Calu3 (cell line): Measurements from ENCODE around the gene C8G. TPM values are rescaled to one million over a fixed set of nuclear protein-coding genes. Genes with fewer than 3 reads are reported as not detected.

ENCODE experiments used
- BruUV-seq: library from RNA; stranded (reverse); fragments of 400-500 nt; replicated peaks from 2 replicates; lab custom pipeline; 2021; lab: Mats Ljungman, UMichigan
- CTCF ChIA-PET: fragments of 300-600 bp; sonication (Branson Sonifier 250); formaldehyde crosslinking; loops from one replicate; lab custom pipeline; 2022; ENCODE audit warnings: antibody characterized with exemption; lab: Charles Lee
- DNase-seq: peaks from one replicate; pipeline ENCODE4 v3.0.0; 2022
- H3K27ac Mint-ChIP-seq: one replicate; pipeline ENCODE4 v1.8.0; 2022; ENCODE audit warnings: mixed read lengths; ENCODE audit not compliant: unreplicated experiment
- H3K27me3 Mint-ChIP-seq: one replicate; pipeline ENCODE4 v1.8.0; 2022; ENCODE audit warnings: mixed read lengths; ENCODE audit not compliant: unreplicated experiment
- H3K36me3 Mint-ChIP-seq: one replicate; pipeline ENCODE4 v1.8.0; 2022; ENCODE audit warnings: mild to moderate bottlenecking, moderate library complexity, mixed read lengths; ENCODE audit not compliant: insufficient read depth, unreplicated experiment
- H3K4me1 Mint-ChIP-seq: one replicate; pipeline ENCODE4 v1.8.0; 2022; ENCODE audit warnings: mild to moderate bottlenecking, low read depth, mixed read lengths; ENCODE audit not compliant: unreplicated experiment
- H3K4me3 Mint-ChIP-seq: one replicate; pipeline ENCODE4 v1.8.0; 2022; ENCODE audit warnings: mild to moderate bottlenecking, low read depth, moderate library complexity, mixed read lengths; ENCODE audit not compliant: unreplicated experiment
- H3K9me3 Mint-ChIP-seq: one replicate; pipeline ENCODE4 v1.8.0; 2022; ENCODE audit warnings: low read depth, mixed read lengths; ENCODE audit not compliant: unreplicated experiment
- intact Hi-C: fragments of 100-400 bp; cut with micrococcal nuclease; formaldehyde crosslinking; loops from one replicate; pipeline ENCODE4 v1.10.0; 2022; ENCODE audit not compliant: unreplicated experiment
- total RNA-seq: library from RNA; stranded (reverse); gene quantifications from 2 replicates; pipeline ENCODE4 v1.2.3, GENCODE V29; 2022
- TF ChIP-seq, protein P1 (sequence below): fragments of 200-600 bp; IDR thresholded peaks from one replicate; pipeline ENCODE4 v1.8.0; 2022; ENCODE audit warnings: antibody characterized with exemption; ENCODE audit not compliant: unreplicated experiment

C8G gene
- total RNA-seq, 1 experiment from 2014 or later, result 3.9 TPM

DNA sequence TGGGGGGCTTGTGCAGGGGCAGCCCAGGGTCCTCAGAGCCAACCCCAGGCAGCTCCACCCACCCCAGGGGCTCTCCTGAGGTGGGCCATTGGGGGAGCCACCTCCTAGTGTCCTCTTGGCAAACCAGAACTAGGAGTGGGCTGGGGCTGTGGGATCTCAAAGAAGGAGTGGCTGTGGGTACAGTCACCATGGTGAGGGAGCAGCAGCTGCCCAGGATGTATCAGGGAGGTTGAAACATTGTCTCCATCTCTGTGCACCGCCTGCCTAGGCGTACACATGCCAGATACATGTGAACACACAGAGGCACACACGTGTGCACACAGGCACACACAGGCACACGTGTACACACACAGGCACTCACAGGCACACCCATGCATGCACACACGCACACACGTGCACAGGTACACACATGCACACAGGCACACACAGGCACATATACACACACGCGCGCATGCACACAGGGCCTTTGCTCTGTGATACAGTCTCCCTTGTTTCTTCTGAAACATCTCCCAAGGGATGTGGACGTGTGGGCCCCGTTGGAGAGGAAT, 17.7 kb downstream of the C8G start:
- intact Hi-C loops, result no loop called here
- CTCF ChIA-PET, result no interaction called here
- no peak overlapping the region for H3K27ac Mint-ChIP-seq

DNA sequence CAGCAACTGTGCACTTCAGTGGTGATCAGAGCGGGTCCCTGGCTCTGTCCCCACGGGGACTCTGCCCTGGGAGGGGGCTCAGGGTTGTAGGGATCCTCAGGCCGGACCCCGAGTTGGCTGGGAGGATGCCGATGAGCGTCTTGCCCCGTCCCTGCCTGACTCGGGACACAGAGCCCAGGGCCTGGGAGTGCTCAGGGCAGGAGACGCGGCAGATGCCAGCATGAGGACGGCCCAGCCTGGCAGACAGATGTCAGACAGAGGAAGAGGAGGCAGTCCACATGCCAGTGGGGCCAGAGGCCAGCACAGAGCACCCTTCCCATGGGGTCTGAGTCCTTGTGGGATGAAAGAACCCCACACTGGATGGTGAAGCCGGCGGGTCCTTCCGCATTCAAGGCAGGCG, 18.3 kb downstream of the C8G start:
- Mint-ChIP-seq H3K4me3 (no peak overlapping the region), H3K9me3 (no peaks in the 10 kb centered on the region), H3K36me3 (peaks cover 11% of the 10 kb centered on the region), H3K4me1 (no peaks in the 10 kb centered on the region), H3K27me3 (no peaks in the 10 kb centered on the region), H3K27ac (no peak overlapping the region)
- intact Hi-C loops, result no loop called here
- DNase-seq, result no peak
- no TSS peak for BruUV-seq
- TF ChIP-seq, protein P1, sequence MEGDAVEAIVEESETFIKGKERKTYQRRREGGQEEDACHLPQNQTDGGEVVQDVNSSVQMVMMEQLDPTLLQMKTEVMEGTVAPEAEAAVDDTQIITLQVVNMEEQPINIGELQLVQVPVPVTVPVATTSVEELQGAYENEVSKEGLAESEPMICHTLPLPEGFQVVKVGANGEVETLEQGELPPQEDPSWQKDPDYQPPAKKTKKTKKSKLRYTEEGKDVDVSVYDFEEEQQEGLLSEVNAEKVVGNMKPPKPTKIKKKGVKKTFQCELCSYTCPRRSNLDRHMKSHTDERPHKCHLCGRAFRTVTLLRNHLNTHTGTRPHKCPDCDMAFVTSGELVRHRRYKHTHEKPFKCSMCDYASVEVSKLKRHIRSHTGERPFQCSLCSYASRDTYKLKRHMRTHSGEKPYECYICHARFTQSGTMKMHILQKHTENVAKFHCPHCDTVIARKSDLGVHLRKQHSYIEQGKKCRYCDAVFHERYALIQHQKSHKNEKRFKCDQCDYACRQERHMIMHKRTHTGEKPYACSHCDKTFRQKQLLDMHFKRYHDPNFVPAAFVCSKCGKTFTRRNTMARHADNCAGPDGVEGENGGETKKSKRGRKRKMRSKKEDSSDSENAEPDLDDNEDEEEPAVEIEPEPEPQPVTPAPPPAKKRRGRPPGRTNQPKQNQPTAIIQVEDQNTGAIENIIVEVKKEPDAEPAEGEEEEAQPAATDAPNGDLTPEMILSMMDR, result no peak
- CTCF ChIA-PET, result no interaction called here

More for the DNA sequence above, 17.7 kb downstream of the C8G start:
- TF ChIP-seq, protein P1, result no peak
- H3K4me1 Mint-ChIP-seq, result no peaks in the 10 kb centered on the region
- no TSS peak for BruUV-seq
- H3K36me3 Mint-ChIP-seq, result peaks cover 11% of the 10 kb centered on the region
- DNase-seq, result no peak
- H3K4me3 Mint-ChIP-seq, result no peak overlapping the region
- no peaks in the 10 kb centered on the region for H3K27me3 Mint-ChIP-seq
- no peaks in the 10 kb centered on the region for H3K9me3 Mint-ChIP-seq

DNA sequence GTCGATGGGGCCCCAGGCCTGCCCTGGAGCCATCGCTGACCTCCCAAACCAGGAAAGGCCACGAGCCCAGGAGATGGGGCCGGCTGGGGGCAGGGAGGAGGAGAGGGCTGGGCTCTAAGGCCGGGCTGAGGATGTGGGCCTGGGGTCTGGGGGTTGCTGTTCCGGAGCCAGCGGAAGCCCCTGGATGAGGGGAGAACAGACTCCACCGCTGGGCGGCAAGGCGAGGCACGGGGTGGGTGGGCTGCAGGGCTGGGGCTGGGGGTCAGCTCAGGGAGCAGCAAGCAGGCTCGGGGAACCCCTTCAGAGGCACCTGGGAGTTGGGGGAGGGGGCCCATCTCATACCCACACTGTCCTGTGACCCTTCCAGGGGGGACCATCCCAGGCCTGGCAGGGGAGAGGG, 18.7 kb downstream of the C8G start:
- DNase-seq, result no peak
- TF ChIP-seq, protein P1, result no peak
- BruUV-seq, result no TSS peak
- Mint-ChIP-seq H3K36me3 (peaks cover 11% of the 10 kb centered on the region), H3K4me1 (no peaks in the 10 kb centered on the region), H3K4me3 (no peak overlapping the region), H3K27me3 (no peaks in the 10 kb centered on the region), H3K27ac (no peak overlapping the region), H3K9me3 (no peaks in the 10 kb centered on the region)
- CTCF ChIA-PET, result no interaction called here
- intact Hi-C loops, result no loop called here

DNA sequence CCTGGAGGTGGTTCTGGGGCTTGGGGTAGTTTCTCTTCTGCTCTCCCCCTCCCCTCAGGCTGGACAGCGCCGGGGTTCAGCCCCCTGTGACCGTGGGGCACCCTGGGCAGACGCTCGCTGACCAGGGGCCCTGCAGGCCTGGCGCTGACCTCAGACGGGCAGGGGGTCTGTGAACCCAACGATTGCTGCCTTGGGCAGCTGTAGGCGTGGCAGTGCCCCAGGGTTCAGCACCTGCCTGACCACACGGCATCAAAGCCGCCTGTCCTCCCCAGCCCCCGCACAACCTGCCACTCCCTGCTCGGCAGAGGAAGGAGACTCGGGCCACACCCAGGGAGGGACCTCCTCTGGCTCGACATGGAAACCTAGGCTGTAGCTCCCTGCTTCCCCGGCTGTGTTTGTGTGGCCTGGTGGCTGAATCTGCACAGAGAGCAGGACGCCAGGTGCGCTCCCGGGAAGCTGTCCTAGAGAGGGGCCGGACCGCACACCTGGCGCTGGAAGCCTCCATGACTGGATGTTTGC, 19.2 kb downstream of the C8G start:
- peak; percentile 51 for DNase-seq
- TF ChIP-seq, protein P1, result no peak
- no peaks in the 10 kb centered on the region for H3K9me3 Mint-ChIP-seq

More for the DNA sequence above, 19.2 kb downstream of the C8G start:
- H3K27me3 Mint-ChIP-seq, result no peaks in the 10 kb centered on the region
- H3K4me1 Mint-ChIP-seq, result no peaks in the 10 kb centered on the region
- intact Hi-C loops, result no loop called here
- no TSS peak for BruUV-seq
- H3K36me3 Mint-ChIP-seq, result peaks cover 11% of the 10 kb centered on the region
- no peak overlapping the region for H3K27ac Mint-ChIP-seq
- CTCF ChIA-PET, result no interaction called here
- H3K4me3 Mint-ChIP-seq, result no peak overlapping the region
